Subcutaneous adipose tissue (tissue), 4 donors: ENCODE data around the gene ANKRD10. TPM values are rescaled to one million over a fixed set of nuclear protein-coding genes. Genes with fewer than 3 reads are reported as not detected.

Experiments
- CTCF ChIP-seq: fragments of 450-650 bp; IDR thresholded peaks from one replicate; pipeline ENCODE4 v1.5.1; 2016; ENCODE audit warnings: low read depth, mild to moderate bottlenecking, control low read depth, antibody characterized with exemption, moderate library complexity
- total RNA-seq, 4 donors: library from RNA; depleted of rRNA; stranded (reverse); fragments of >200 nt; gene quantifications; one replicate each; pipeline ENCODE4 v1.1.0, GENCODE V29; 2016

Gene ANKRD10
- total RNA-seq, 4 donors from 2014 or later = 118 to 170 (median 135) TPM

GRCh38 chr13:110834572-110834971, 80.3 kb downstream of the ANKRD10 start:
- no peak for TF ChIP-seq CTCF

DNA sequence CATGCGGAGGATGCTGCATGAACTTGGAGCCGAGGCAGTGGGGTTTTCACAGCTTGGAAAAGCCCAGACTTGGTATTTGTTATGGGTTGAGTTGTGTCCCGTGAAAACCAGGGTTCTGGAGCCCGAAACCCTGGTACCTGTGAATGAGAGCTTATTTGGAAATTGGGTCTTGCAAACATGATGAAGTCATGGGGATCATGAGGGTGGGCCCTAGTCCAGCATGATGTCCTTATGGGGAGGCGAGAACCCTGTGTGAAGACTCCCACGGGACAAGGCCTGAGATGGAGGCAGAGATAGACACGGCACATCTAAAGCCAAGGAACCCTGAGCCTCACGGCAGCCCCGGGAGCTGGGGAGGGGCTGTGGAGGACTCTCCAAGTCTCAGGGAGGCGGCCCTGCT, 82.3 kb downstream of the ANKRD10 start:
- no peak for TF ChIP-seq CTCF

GRCh38 chr13:110832205-110832479, 82.7 kb downstream of the ANKRD10 start:
- TF ChIP-seq CTCF = no peak

DNA sequence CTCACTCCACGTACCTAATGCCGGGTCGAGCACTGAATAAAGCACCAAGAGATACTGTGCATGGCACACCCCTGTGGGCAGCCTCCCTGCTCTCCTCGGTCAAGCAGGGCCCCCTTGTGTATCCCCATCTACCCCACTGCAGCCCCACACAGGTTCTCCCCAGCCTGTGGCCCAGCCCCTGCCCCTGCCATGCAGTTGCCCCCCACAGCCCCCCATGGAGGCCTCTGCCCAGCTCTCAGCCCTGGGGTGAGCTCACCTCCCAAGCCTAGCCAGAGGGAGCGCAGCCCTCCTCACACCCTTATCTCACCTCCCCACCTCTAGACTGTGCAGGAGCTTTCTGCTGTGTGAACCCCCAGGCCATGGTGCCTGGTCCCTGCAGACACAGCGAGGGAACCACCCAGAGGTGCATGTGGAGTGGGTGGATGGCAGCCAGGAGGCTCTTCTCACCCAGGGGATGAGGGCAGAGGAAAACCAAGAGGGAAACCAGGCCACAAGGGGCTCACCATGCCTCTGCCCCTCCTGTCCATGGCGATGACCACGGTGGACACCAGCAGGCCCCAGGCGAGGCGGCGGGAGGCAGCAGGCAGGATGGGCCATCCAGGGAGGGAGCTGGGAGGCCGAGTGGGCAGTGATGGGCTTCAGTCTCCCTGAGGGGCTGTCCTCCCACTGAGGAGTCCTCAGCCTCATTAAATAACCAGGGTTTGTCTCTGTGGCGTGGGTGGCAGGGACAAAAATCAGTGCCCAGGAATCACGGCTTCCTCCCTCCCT, 83.2 kb downstream of the ANKRD10 start:
- no peak for TF ChIP-seq CTCF

- no peak for TF ChIP-seq CTCF
Observed at GRCh38 chr13:110830800-110831371, 84.0 kb downstream of the ANKRD10 start.

GRCh38 chr13:110830331-110830730, 84.5 kb downstream of the ANKRD10 start:
- TF ChIP-seq CTCF = no peak

- TF ChIP-seq CTCF = no peak
Observed at GRCh38 chr13:110829486-110829885, 85.4 kb downstream of the ANKRD10 start.
